CD14-positive monocyte (primary cell): Measurements from ENCODE around the gene AASS. TPM values are rescaled to one million over a fixed set of nuclear protein-coding genes. Genes with fewer than 3 reads are reported as not detected.

Source experiments
- DNase-seq, 3 donors: peaks; one replicate each; pipeline ENCODE4 v3.0.0-alpha.2; 2011 to 2022
- H2AFZ ChIP-seq: 2 replicates; pipeline ENCODE4 v1.6.0; 2012; ENCODE audit warnings: mild to moderate bottlenecking, low read depth, low read length, inconsistent platforms; ENCODE audit not compliant: insufficient read depth, poor library complexity, severe bottlenecking
- H3K27ac ChIP-seq, 2 donors: 1 replicate in 1 of 2; 2 replicates in 1 of 2; pipeline ENCODE4 v1.5.1; 2012 to 2013; ENCODE audit warnings: low read length in 2 of 2, control low read depth in 1 of 2, inconsistent platforms in 1 of 2, low read depth in 1 of 2, mild to moderate bottlenecking in 1 of 2
- H3K27me3 ChIP-seq, 2 donors: one replicate each; pipeline versions ENCODE4 v1.6.0 to v1.6.1; 2011 to 2013; ENCODE audit warnings: low read length in 2 of 2; ENCODE audit not compliant: control insufficient read depth in 2 of 2, insufficient read depth in 2 of 2
- H3K36me3 ChIP-seq, 2 donors: replicated peaks in 1 of 2; 1 replicate in 1 of 2; 2 replicates in 1 of 2; pipeline versions ENCODE4 v1.5.1 to v1.6.1; 2012 to 2013; ENCODE audit warnings: low read length in 2 of 2, control low read depth in 1 of 2, inconsistent platforms in 1 of 2, mild to moderate bottlenecking in 1 of 2; ENCODE audit not compliant: insufficient read depth in 2 of 2, control insufficient read depth in 1 of 2
- H3K4me1 ChIP-seq, 2 donors: 1 replicate in 1 of 2; 2 replicates in 1 of 2; pipeline versions ENCODE4 v1.5.1 to v1.6.1; 2012 to 2013; ENCODE audit warnings: low read length in 2 of 2, control low read depth in 1 of 2, inconsistent platforms in 1 of 2, mild to moderate bottlenecking in 1 of 2, moderate library complexity in 1 of 2; ENCODE audit not compliant: insufficient read depth in 2 of 2, control insufficient read depth in 1 of 2
- H3K4me2 ChIP-seq: replicated peaks from 2 replicates; pipeline ENCODE3; 2012; ENCODE audit warnings: low read length, moderate library complexity, mild to moderate bottlenecking; ENCODE audit not compliant: poor library complexity, severe bottlenecking; ENCODE audit errors: extremely low read depth
- H3K4me3 ChIP-seq, 3 experiments: fragments of 200-600 bp in 1 of 3; sonication (generic) in 1 of 3; replicated peaks in 1 of 3; 1 replicate in 2 of 3; 2 replicates in 1 of 3; pipeline ENCODE4 v1.5.1; 2011 to 2013; ENCODE audit warnings: low read length in 3 of 3, mild to moderate bottlenecking in 3 of 3, control low read depth in 2 of 3, low read depth in 2 of 3, inconsistent platforms in 1 of 3, moderate library complexity in 1 of 3
- H3K79me2 ChIP-seq: 2 replicates; pipeline ENCODE4 v1.6.0; 2012; ENCODE audit warnings: mild to moderate bottlenecking, control low read depth, inconsistent platforms, low read length, moderate library complexity; ENCODE audit not compliant: insufficient read depth
- H3K9ac ChIP-seq: 2 replicates; pipeline ENCODE4 v1.6.0; 2017; ENCODE audit warnings: low read length, mild to moderate bottlenecking; ENCODE audit not compliant: insufficient read depth, poor library complexity, severe bottlenecking
- H3K9me3 ChIP-seq, 2 donors: replicated peaks in 1 of 2; 1 replicate in 1 of 2; 2 replicates in 1 of 2; pipeline versions ENCODE4 v1.5.1 to v1.6.1; 2012 to 2013; ENCODE audit warnings: low read length in 2 of 2, control low read depth in 1 of 2; ENCODE audit not compliant: control insufficient read depth in 1 of 2, insufficient read depth in 1 of 2
- H4K20me1 ChIP-seq: 2 replicates; pipeline ENCODE4 v1.6.0; 2012; ENCODE audit warnings: mild to moderate bottlenecking, low read length, control low read depth, moderate library complexity; ENCODE audit not compliant: insufficient read depth
- H3K27ac Mint-ChIP-seq, 7 donors: one replicate each; pipeline ENCODE4 v1.8.0; 2020; ENCODE audit warnings: mild to moderate bottlenecking in 7 of 7, mixed read lengths in 7 of 7, moderate library complexity in 6 of 7, inconsistent platforms in 2 of 7
- H3K27me3 Mint-ChIP-seq, 3 donors: one replicate each; pipeline ENCODE4 v1.8.0; 2021 to 2022; ENCODE audit warnings: low read depth in 3 of 3, mild to moderate bottlenecking in 3 of 3, mixed read lengths in 3 of 3, moderate library complexity in 3 of 3, inconsistent platforms in 1 of 3
- H3K36me3 Mint-ChIP-seq, 2 donors: one replicate each; pipeline ENCODE4 v1.8.0; 2020; ENCODE audit warnings: mixed read lengths in 2 of 2, inconsistent platforms in 1 of 2, mild to moderate bottlenecking in 1 of 2
- H3K4me1 Mint-ChIP-seq: one replicate; pipeline ENCODE4 v1.8.0; 2020; ENCODE audit warnings: mild to moderate bottlenecking, mixed read lengths
- H3K4me3 Mint-ChIP-seq, 2 donors: one replicate each; pipeline ENCODE4 v1.8.0; 2020; ENCODE audit warnings: mild to moderate bottlenecking in 2 of 2, mixed read lengths in 2 of 2, moderate library complexity in 1 of 2
- H3K9me3 Mint-ChIP-seq, 7 donors: one replicate each; pipeline ENCODE4 v1.8.0; 2020 to 2022; ENCODE audit warnings: mixed read lengths in 7 of 7, mild to moderate bottlenecking in 6 of 7, moderate library complexity in 6 of 7, inconsistent platforms in 2 of 7
- WGBS: methylation state at CpG from one replicate; pipeline ENCODE4 v1.1.5; 2013; ENCODE audit warnings: missing lambda C conversion rate; ENCODE audit not compliant: insufficient coverage; 5-methylcytosine and 5-hydroxymethylcytosine counted together
- intact Hi-C, 2 donors: fragments of 100-400 bp; cut with micrococcal nuclease; formaldehyde crosslinking; loops; one replicate each; pipeline versions ENCODE4 v1.15.0 to v1.15.1; 2023
- polyA plus RNA-seq, 3 donors: library from polyadenylated mRNA; depleted of rRNA in 1 of 3; unstranded in 2 of 3; stranded (reverse) in 1 of 3; fragments of 300-500 nt in 2 of 3; fragments of >200 nt in 1 of 3; fragmentation: Illumina TruSeq in 2 of 3; gene quantifications; 1 replicate in 2 of 3; 2 replicates in 1 of 3; pipeline ENCODE4 v1.2.3, GENCODE V29; 2012 to 2021
- TF ChIP-seq, protein P1 (sequence below): fragments of 200-600 bp; IDR thresholded peaks from one replicate; pipeline ENCODE4 v1.8.0; 2022; ENCODE audit warnings: antibody characterized with exemption, mild to moderate bottlenecking

Gene AASS
- polyA plus RNA-seq, 3 donors: 0.22 to 0.33 TPM; not detected in 1

DNA sequence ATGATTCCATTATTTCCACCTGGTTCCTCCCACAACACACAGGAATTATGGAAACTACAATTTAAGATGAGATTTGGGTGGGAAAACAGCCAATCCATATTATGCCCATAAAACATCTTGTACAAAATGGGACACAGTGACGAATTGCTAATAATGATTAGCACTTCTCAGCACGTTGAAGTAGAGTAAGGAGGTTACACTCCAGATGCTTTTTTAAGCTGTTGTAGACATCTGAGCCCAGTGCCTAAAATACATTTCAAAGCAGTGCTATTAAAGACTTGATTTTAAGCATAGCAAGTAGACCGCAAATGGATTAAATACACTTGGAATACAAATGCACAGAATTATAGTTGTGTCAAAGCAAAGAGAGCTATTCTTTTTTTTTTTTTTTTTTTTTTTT lies 105.9 kb downstream of the AASS start:
- Histone ChIP-seq H3K79me2 (no peaks in the 10 kb centered on the region), H2AFZ (no peak overlapping the region), H3K9me3 (no peaks in the 10 kb centered on the region), H3K27me3 (no peaks in the 10 kb centered on the region), H3K4me1 (no peaks in the 10 kb centered on the region), H3K9ac (no peak overlapping the region), H3K36me3 (no peaks in the 10 kb centered on the region), H4K20me1 (no peaks in the 10 kb centered on the region), H3K4me2 (no peak overlapping the region), H3K4me3 (no peak overlapping the region), H3K27ac (no peak overlapping the region)
- TF ChIP-seq, protein P1, sequence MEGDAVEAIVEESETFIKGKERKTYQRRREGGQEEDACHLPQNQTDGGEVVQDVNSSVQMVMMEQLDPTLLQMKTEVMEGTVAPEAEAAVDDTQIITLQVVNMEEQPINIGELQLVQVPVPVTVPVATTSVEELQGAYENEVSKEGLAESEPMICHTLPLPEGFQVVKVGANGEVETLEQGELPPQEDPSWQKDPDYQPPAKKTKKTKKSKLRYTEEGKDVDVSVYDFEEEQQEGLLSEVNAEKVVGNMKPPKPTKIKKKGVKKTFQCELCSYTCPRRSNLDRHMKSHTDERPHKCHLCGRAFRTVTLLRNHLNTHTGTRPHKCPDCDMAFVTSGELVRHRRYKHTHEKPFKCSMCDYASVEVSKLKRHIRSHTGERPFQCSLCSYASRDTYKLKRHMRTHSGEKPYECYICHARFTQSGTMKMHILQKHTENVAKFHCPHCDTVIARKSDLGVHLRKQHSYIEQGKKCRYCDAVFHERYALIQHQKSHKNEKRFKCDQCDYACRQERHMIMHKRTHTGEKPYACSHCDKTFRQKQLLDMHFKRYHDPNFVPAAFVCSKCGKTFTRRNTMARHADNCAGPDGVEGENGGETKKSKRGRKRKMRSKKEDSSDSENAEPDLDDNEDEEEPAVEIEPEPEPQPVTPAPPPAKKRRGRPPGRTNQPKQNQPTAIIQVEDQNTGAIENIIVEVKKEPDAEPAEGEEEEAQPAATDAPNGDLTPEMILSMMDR: no peak
- Mint-ChIP-seq H3K36me3 (no peaks in the 10 kb centered on the region), H3K27me3 (peaks cover 0 to 6% (median 3%) of the 10 kb centered on the region in 3 donors), H3K4me1 (no peaks in the 10 kb centered on the region), H3K9me3 (peaks cover 0 to 3% (median 0%) of the 10 kb centered on the region in 7 donors), H3K4me3 (no peak overlapping the region), H3K27ac (no peak overlapping the region)
- DNase-seq: no peak
- WGBS: 86% methylated on average over 1 of the region's 3 CpGs
- intact Hi-C loops: no loop called here

DNA sequence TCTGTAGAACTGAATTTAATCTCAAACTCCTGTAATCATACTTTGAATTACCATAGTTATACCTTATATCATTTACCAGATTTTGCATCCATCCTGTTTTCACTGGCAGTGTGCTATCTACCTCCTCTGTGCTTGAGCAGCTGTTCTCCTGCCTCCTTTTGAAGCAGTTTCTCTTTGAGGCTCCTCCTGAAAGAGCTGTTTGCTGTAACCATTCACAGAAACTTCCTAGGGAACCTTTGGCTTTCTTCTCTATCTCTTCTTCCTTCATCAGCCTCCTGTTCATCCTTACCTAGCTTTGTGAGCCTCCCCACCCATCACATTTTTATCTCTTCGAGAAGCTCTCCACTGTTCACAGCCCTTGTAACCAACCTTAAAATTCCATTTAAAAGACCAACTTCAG lies 108.2 kb downstream of the AASS start:
- no peaks in the 10 kb centered on the region for H3K36me3 Mint-ChIP-seq
- no peak overlapping the region for H2AFZ ChIP-seq
- no peaks in the 10 kb centered on the region for H4K20me1 ChIP-seq
- 92% methylated on average over 1 of the region's 1 CpG for WGBS
- H3K36me3 ChIP-seq: no peaks in the 10 kb centered on the region
- no peak overlapping the region for H3K4me3 ChIP-seq
- TF ChIP-seq, protein P1: no peak
- H3K79me2 ChIP-seq: no peaks in the 10 kb centered on the region
- H3K4me2 ChIP-seq: no peak overlapping the region
- peaks cover 0 to 6% (median 0%) of the 10 kb centered on the region in 3 donors for H3K27me3 Mint-ChIP-seq
- H3K4me1 ChIP-seq: no peaks in the 10 kb centered on the region
- DNase-seq: no peak
- no peak overlapping the region for H3K27ac Mint-ChIP-seq
- no peak overlapping the region for H3K4me3 Mint-ChIP-seq
- H3K27ac ChIP-seq: no peak overlapping the region
- H3K9me3 Mint-ChIP-seq: peaks cover 0 to 2% (median 0%) of the 10 kb centered on the region in 7 donors
- H3K27me3 ChIP-seq: no peaks in the 10 kb centered on the region
- H3K4me1 Mint-ChIP-seq: no peaks in the 10 kb centered on the region
- H3K9ac ChIP-seq: no peak overlapping the region
- intact Hi-C loops: no loop called here
- H3K9me3 ChIP-seq: no peaks in the 10 kb centered on the region
